ENCODE measurements around the gene ACADS. TPM values are rescaled to one million over a fixed set of nuclear protein-coding genes. Genes with fewer than 3 reads are reported as not detected.

Gene ACADS
- total and polyA plus RNA-seq, 2 of the 8 experiments (the other 6 are each of a cell fraction or from before 2014, with no cell fraction given), result 4.9 to 7.5 TPM

- H3K18ac ChIP-seq (ENCODE audit: extremely low read depth, low read length), result no peak overlapping the region
- H3K79me2 ChIP-seq (ENCODE audit: control insufficient read depth in 1 of 2, insufficient read depth in 2 of 2, low read length in 2 of 2), result no peaks in the 10 kb centered on the region
- 93% methylated on average over 8 of the region's 9 CpGs; no CpG with 5 or more reads in 1 of the 2 experiments for WGBS, 2 experiments (ENCODE audit: extremely low coverage in 1 of 2, insufficient coverage in 1 of 2, insufficient read length in 1 of 2, insufficient replicate concordance in 2 of 2, low coverage in 1 of 2, low lambda C conversion rate in 2 of 2, missing lambda C conversion rate in 1 of 2)
- no peak overlapping the region for H2BK15ac ChIP-seq (ENCODE audit: low read length)
- no peak overlapping the region for H2BK120ac ChIP-seq (replicated peaks; ENCODE audit: low read depth, low read length)
- H3K4ac ChIP-seq (replicated peaks; ENCODE audit: insufficient read length, low read depth, low read length), result no peak overlapping the region
- no peak overlapping the region; the same call in 1 of the 2 replicates for H2BK5ac ChIP-seq (ENCODE audit: low read depth, low read length)
- TF ChIP-seq TEAD4 (IDR thresholded peaks at IDR 0.05; ENCODE audit: low read depth, low read length) (no peak), KDM5A (IDR thresholded peaks at IDR 0.05; ENCODE audit: low read length) (no peak), RFX5 (IDR thresholded peaks at IDR 0.05; ENCODE audit: borderline replicate concordance, low read depth, low read length) (no peak), SUZ12 (IDR thresholded peaks at IDR 0.05; ENCODE audit: low read length) (no peak), NRF1 (IDR thresholded peaks at IDR 0.05; ENCODE audit: low read depth, low read length) (no peak), SP2 (IDR thresholded peaks at IDR 0.05; ENCODE audit: low read length) (no peak), SIX5 (IDR thresholded peaks at IDR 0.05; ENCODE audit: low read depth, low read length) (no peak), RAD21 (IDR thresholded peaks at IDR 0.05 in 1 of 2, conservative IDR thresholded peaks at IDR 0.05 in 1 of 2; ENCODE audit: low read depth in 2 of 2, low read length in 2 of 2) (no peak), BACH1 (IDR thresholded peaks at IDR 0.05; ENCODE audit: low read length) (no peak), SAP30 (IDR thresholded peaks at IDR 0.05; ENCODE audit: insufficient read depth, insufficient replicate concordance, low read length) (no peak)
- no peak overlapping the region for H3K56ac ChIP-seq (replicated peaks; ENCODE audit: insufficient read length, low read depth, low read length)
- peaks cover 0 to 4% of the 10 kb centered on the region in 2 experiments for H4K20me1 ChIP-seq (replicated peaks in 1 of 2; ENCODE audit: control insufficient read depth in 1 of 2, insufficient read depth in 2 of 2, low read length in 2 of 2)
- DNase-seq (ENCODE audit: low read depth in 1 of 2, low spot score in 2 of 2) (no peak), FAIRE-seq (no peak)
- no peaks in the 10 kb centered on the region for H3K79me1 ChIP-seq (ENCODE audit: low read depth, low read length)
- no peak overlapping the region for H4K5ac ChIP-seq (ENCODE audit: insufficient read length, low read depth, low read length)
- peaks cover 4% of the 10 kb centered on the region; the same call in 1 of the 2 replicates for H3K23me2 ChIP-seq (ENCODE audit: low read depth, low read length)
- no peak overlapping the region for H3K9ac ChIP-seq (replicated peaks in 1 of 4; ENCODE audit: extremely low read depth in 1 of 4, low read depth in 3 of 4, low read length in 3 of 4)
- ChIA-PET CTCF (ENCODE audit: partially characterized antibody) (interaction anchor here (1.2 kb wide), 1 partner anchor 245 kb away, joined by 3 read pairs; no protein-coding TSS in a partner anchor), POLR2A (ENCODE audit: partially characterized antibody) (interaction anchor here (0.7 kb wide), 1 partner anchor 9 kb away, joined by 3 read pairs; no protein-coding TSS in a partner anchor)
- H3K27ac ChIP-seq (ENCODE audit: low read depth, low read length), result no peak overlapping the region
- H3K14ac ChIP-seq (ENCODE audit: insufficient read length), result no peak overlapping the region
- H2AFZ ChIP-seq (ENCODE audit: low read length), result no peak overlapping the region
- H3K4me2 ChIP-seq (ENCODE audit: insufficient read depth in 1 of 2, low read depth in 2 of 2, low read length in 2 of 2), result no peak overlapping the region; a peak in 1 of 4 replicates
- peaks cover 5 to 15% (median 10%) of the 10 kb centered on the region in 4 experiments for H3K36me3 ChIP-seq (ENCODE audit: control insufficient read depth in 2 of 4, insufficient read depth in 4 of 4, low read length in 3 of 4)
- no peak overlapping the region for H3K4me3 ChIP-seq (ENCODE audit: extremely low read depth in 1 of 4, insufficient read depth in 2 of 4, low read depth in 3 of 4, low read length in 4 of 4)
- no peak overlapping the region for H2AK5ac ChIP-seq (ENCODE audit: low read depth, low read length)
- H3K27me3 ChIP-seq (replicated peaks in 1 of 4; ENCODE audit: control insufficient read depth in 3 of 4, extremely low read depth in 1 of 4, insufficient read depth in 3 of 4, low read length in 3 of 4), result peaks cover 0 to 4% (median 1%) of the 10 kb centered on the region in 4 experiments; a peak in 3 of 7 replicates
- no peak overlapping the region for H4K91ac ChIP-seq (replicated peaks; ENCODE audit: insufficient read length, low read length)
- H2BK20ac ChIP-seq (ENCODE audit: low read length), result no peak overlapping the region
- no peaks in the 10 kb centered on the region for H3K9me3 ChIP-seq (ENCODE audit: insufficient read depth in 2 of 2, low read depth in 1 of 2, low read length in 1 of 2)
- peaks cover 0 to 5% (median 4%) of the 10 kb centered on the region in 4 experiments; a peak in 4 of 7 replicates for H3K4me1 ChIP-seq (replicated peaks in 1 of 4; ENCODE audit: control insufficient read depth in 3 of 4, insufficient read depth in 4 of 4, low read length in 3 of 4)
- H2BK12ac ChIP-seq (ENCODE audit: low read depth, low read length), result no peak overlapping the region
- H4K8ac ChIP-seq (ENCODE audit: extremely low read depth, insufficient read depth, low read length), result no peak overlapping the region
- no peak overlapping the region for H3K23ac ChIP-seq (ENCODE audit: insufficient read length)
These were observed 1.3 kb downstream of the ACADS start for GRCh38 chr12:120726961-120727360.
